HepG2 (cell line): Measurements from ENCODE around the gene PLA2G4F. TPM values are rescaled to one million over a fixed set of nuclear protein-coding genes. Genes with fewer than 3 reads are reported as not detected.

Experiments
- FOXM1 ChIP-seq: sonication (generic); formaldehyde crosslinking; IDR thresholded peaks from 2 replicates; pipeline ENCODE4 v1.5.0; 2020; ENCODE audit warnings: missing genetic modification reagents
- GPN1 ChIP-seq: sonication (generic); formaldehyde crosslinking; IDR thresholded peaks from 2 replicates; pipeline ENCODE4 v1.5.1; 2020; ENCODE audit warnings: missing genetic modification reagents, borderline replicate concordance
- MZF1 ChIP-seq: sonication (generic); formaldehyde crosslinking; IDR thresholded peaks from 2 replicates; pipeline ENCODE4 v1.8.1; 2023; ENCODE audit warnings: mild to moderate bottlenecking, missing genetic modification reagents, borderline replicate concordance
- PHF8 ChIP-seq: sonication (generic); formaldehyde crosslinking; IDR thresholded peaks from 2 replicates; pipeline ENCODE4 v1.5.0; 2020; ENCODE audit warnings: missing genetic modification reagents
- REL ChIP-seq: sonication (generic); formaldehyde crosslinking; conservative IDR thresholded peaks from 2 replicates; pipeline ENCODE4 v1.8.0; 2022; ENCODE audit warnings: mild to moderate bottlenecking, missing genetic modification reagents, moderate library complexity
- RXRA ChIP-seq: sonication (generic); formaldehyde crosslinking; IDR thresholded peaks from 2 replicates; pipeline ENCODE4 v1.5.1; 2020; ENCODE audit warnings: missing genetic modification reagents
- SMC3 ChIP-seq: IDR thresholded peaks from 2 replicates; pipeline ENCODE4 v1.6.1; 2011; ENCODE audit warnings: low read length, improper control_type of control experiment
- SUZ12 ChIP-seq: fragments of 150-350 bp; IDR thresholded peaks from 2 replicates; pipeline ENCODE4 v1.6.1; 2014; ENCODE audit warnings: low read depth, low read length
- TEAD3 ChIP-seq: optimal IDR thresholded peaks from 2 replicates; pipeline ENCODE3; 2016; ENCODE audit warnings: borderline replicate concordance
- ZNF264 ChIP-seq: sonication (generic); formaldehyde crosslinking; IDR thresholded peaks from 2 replicates; pipeline ENCODE4 v1.4.0; 2020; ENCODE audit warnings: missing genetic modification reagents
- ZNF30 ChIP-seq: sonication (generic); formaldehyde crosslinking; IDR thresholded peaks from 2 replicates; pipeline ENCODE4 v1.5.0; 2020; ENCODE audit warnings: mild to moderate bottlenecking, missing genetic modification reagents
- ZNF572 ChIP-seq: sonication (generic); formaldehyde crosslinking; IDR thresholded peaks from 2 replicates; pipeline ENCODE4 v1.5.1; 2020; ENCODE audit warnings: mild to moderate bottlenecking, missing genetic modification reagents
- ZNF619 ChIP-seq: sonication (generic); formaldehyde crosslinking; IDR thresholded peaks from 2 replicates; pipeline ENCODE4 v1.4.0; 2020; ENCODE audit warnings: mild to moderate bottlenecking, missing genetic modification reagents
- ZNF83 ChIP-seq: sonication (generic); formaldehyde crosslinking; IDR thresholded peaks from 2 replicates; pipeline ENCODE4 v1.4.0; 2020; ENCODE audit warnings: missing genetic modification reagents, mild to moderate bottlenecking, borderline replicate concordance
- ZSCAN21 ChIP-seq: sonication (generic); formaldehyde crosslinking; IDR thresholded peaks from 2 replicates; pipeline ENCODE4 v1.8.0; 2022; ENCODE audit warnings: mild to moderate bottlenecking, missing genetic modification reagents, moderate library complexity, borderline replicate concordance
- polyA plus RNA-seq, 8 experiments: library from polyadenylated mRNA; depleted of rRNA in 3 of 8; stranded (reverse) in 7 of 8; unstranded in 1 of 8; fragments of >200 nt; fragmentation: Illumina TruSeq in 4 of 8; extraction: Trizol in 4 of 8; gene quantifications; 2 replicates each; pipeline versions ENCODE4 v1.2.1 to v1.2.3, GENCODE V29; 2011 to 2016; ENCODE audit warnings: low read depth in 4 of 8, missing spikeins in 1 of 8, mixed read lengths in 1 of 8; ENCODE audit not compliant: insufficient read depth in 1 of 8
- total RNA-seq, 5 experiments: library from RNA; depleted of rRNA; stranded (reverse); fragments of >200 nt; fragmentation: Illumina TruSeq; extraction: Trizol; gene quantifications; 2 replicates each; pipeline ENCODE4 v1.2.3, GENCODE V29; 2016; ENCODE audit warnings: low read depth in 1 of 5
- TF ChIP-seq, protein P1 (sequence below): sonication (generic); formaldehyde crosslinking; IDR thresholded peaks from 2 replicates; pipeline ENCODE4 v1.4.0; 2020; ENCODE audit warnings: missing genetic modification reagents
- TF ChIP-seq, protein P2 (sequence below): sonication (generic); formaldehyde crosslinking; IDR thresholded peaks from 2 replicates; pipeline ENCODE4 v1.4.0; 2020; ENCODE audit warnings: mild to moderate bottlenecking, missing genetic modification reagents
- TF ChIP-seq, protein P3 (sequence below): sonication (generic); formaldehyde crosslinking; IDR thresholded peaks from 2 replicates; pipeline ENCODE4 v1.9.0; 2021; ENCODE audit warnings: missing genetic modification reagents, mild to moderate bottlenecking, borderline replicate concordance
- TF ChIP-seq, protein P4 (sequence below), 2 experiments: IDR thresholded peaks; 2 replicates each; pipeline ENCODE4 v1.6.1; 2011 to 2012; ENCODE audit warnings: low read length in 2 of 2, borderline replicate concordance in 1 of 2, low read depth in 1 of 2, mild to moderate bottlenecking in 1 of 2, moderate library complexity in 1 of 2

PLA2G4F gene
- total and polyA plus RNA-seq, 2 of the 13 experiments (the other 11 are each of a cell fraction or from before 2014, with no cell fraction given): 0.07 TPM; not detected in 1

DNA sequence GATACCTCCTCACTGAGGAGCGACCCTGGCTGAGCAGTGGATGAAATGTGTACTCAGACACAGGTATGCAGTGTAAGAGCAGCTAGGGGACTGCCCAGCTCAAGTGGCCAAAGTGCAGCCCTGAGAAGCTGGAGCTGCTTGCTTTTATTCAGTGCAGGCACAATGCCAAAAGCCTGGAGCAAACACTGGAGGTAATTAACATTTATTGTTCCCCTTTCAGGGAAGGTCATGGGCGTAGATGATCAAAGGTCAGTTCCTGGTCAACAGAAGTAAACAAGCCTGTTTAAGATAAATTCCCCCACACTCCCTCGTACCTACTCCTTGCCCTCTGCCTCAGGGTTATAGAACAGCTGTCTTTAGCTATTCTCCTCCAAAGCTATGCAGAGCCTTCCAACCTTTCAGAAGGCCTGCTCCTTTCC is 17.5 kb downstream of the PLA2G4F start (continued):
- no peak for TF ChIP-seq MZF1
- no peak for TF ChIP-seq GPN1 (CRISPR knock-in tag)
- no peak for TF ChIP-seq ZNF572 (CRISPR knock-in tag)
- peak; percentile 12; the same call in 1 of the 2 replicates for TF ChIP-seq SMC3
- TF ChIP-seq, protein P1, sequence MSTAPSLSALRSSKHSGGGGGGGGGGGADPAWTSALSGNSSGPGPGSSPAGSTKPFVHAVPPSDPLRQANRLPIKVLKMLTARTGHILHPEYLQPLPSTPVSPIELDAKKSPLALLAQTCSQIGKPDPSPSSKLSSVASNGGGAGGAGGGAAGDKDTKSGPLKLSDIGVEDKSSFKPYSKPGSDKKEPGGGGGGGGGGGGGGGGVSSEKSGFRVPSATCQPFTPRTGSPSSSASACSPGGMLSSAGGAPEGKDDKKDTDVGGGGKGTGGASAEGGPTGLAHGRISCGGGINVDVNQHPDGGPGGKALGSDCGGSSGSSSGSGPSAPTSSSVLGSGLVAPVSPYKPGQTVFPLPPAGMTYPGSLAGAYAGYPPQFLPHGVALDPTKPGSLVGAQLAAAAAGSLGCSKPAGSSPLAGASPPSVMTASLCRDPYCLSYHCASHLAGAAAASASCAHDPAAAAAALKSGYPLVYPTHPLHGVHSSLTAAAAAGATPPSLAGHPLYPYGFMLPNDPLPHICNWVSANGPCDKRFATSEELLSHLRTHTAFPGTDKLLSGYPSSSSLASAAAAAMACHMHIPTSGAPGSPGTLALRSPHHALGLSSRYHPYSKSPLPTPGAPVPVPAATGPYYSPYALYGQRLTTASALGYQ (CRISPR knock-in tag): peak; percentile 75; the same call in 1 of the 2 replicates
- TF ChIP-seq PHF8 (CRISPR knock-in tag): no peak
- TF ChIP-seq ZNF83 (CRISPR knock-in tag): no peak
- TF ChIP-seq, protein P2, sequence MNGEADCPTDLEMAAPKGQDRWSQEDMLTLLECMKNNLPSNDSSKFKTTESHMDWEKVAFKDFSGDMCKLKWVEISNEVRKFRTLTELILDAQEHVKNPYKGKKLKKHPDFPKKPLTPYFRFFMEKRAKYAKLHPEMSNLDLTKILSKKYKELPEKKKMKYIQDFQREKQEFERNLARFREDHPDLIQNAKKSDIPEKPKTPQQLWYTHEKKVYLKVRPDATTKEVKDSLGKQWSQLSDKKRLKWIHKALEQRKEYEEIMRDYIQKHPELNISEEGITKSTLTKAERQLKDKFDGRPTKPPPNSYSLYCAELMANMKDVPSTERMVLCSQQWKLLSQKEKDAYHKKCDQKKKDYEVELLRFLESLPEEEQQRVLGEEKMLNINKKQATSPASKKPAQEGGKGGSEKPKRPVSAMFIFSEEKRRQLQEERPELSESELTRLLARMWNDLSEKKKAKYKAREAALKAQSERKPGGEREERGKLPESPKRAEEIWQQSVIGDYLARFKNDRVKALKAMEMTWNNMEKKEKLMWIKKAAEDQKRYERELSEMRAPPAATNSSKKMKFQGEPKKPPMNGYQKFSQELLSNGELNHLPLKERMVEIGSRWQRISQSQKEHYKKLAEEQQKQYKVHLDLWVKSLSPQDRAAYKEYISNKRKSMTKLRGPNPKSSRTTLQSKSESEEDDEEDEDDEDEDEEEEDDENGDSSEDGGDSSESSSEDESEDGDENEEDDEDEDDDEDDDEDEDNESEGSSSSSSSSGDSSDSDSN (CRISPR knock-in tag): no peak
- peak; percentile 85; the same call in 1 of the 2 replicates for TF ChIP-seq RXRA (CRISPR knock-in tag)
- TF ChIP-seq, protein P3, sequence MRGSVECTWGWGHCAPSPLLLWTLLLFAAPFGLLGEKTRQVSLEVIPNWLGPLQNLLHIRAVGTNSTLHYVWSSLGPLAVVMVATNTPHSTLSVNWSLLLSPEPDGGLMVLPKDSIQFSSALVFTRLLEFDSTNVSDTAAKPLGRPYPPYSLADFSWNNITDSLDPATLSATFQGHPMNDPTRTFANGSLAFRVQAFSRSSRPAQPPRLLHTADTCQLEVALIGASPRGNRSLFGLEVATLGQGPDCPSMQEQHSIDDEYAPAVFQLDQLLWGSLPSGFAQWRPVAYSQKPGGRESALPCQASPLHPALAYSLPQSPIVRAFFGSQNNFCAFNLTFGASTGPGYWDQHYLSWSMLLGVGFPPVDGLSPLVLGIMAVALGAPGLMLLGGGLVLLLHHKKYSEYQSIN: no peak
- TF ChIP-seq ZNF619 (CRISPR knock-in tag): no peak
- TF ChIP-seq REL: no peak
- TF ChIP-seq, protein P4, sequence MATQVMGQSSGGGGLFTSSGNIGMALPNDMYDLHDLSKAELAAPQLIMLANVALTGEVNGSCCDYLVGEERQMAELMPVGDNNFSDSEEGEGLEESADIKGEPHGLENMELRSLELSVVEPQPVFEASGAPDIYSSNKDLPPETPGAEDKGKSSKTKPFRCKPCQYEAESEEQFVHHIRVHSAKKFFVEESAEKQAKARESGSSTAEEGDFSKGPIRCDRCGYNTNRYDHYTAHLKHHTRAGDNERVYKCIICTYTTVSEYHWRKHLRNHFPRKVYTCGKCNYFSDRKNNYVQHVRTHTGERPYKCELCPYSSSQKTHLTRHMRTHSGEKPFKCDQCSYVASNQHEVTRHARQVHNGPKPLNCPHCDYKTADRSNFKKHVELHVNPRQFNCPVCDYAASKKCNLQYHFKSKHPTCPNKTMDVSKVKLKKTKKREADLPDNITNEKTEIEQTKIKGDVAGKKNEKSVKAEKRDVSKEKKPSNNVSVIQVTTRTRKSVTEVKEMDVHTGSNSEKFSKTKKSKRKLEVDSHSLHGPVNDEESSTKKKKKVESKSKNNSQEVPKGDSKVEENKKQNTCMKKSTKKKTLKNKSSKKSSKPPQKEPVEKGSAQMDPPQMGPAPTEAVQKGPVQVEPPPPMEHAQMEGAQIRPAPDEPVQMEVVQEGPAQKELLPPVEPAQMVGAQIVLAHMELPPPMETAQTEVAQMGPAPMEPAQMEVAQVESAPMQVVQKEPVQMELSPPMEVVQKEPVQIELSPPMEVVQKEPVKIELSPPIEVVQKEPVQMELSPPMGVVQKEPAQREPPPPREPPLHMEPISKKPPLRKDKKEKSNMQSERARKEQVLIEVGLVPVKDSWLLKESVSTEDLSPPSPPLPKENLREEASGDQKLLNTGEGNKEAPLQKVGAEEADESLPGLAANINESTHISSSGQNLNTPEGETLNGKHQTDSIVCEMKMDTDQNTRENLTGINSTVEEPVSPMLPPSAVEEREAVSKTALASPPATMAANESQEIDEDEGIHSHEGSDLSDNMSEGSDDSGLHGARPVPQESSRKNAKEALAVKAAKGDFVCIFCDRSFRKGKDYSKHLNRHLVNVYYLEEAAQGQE (IDR thresholded peaks at IDR 0.05; ENCODE audit: borderline replicate concordance in 1 of 2, low read depth in 1 of 2, low read length in 2 of 2): no peak
- TF ChIP-seq SUZ12: no peak
- no peak for TF ChIP-seq ZNF30 (CRISPR knock-in tag)
- TF ChIP-seq TEAD3 (CRISPR knock-in tag): peak; percentile 85
- no peak for TF ChIP-seq ZSCAN21 (CRISPR knock-in tag)
- TF ChIP-seq ZNF264 (CRISPR knock-in tag): peak; percentile 93
- TF ChIP-seq FOXM1 (CRISPR knock-in tag): no peak
